ENCODE data around the gene TRIM56.

Gene TRIM56

DNA sequence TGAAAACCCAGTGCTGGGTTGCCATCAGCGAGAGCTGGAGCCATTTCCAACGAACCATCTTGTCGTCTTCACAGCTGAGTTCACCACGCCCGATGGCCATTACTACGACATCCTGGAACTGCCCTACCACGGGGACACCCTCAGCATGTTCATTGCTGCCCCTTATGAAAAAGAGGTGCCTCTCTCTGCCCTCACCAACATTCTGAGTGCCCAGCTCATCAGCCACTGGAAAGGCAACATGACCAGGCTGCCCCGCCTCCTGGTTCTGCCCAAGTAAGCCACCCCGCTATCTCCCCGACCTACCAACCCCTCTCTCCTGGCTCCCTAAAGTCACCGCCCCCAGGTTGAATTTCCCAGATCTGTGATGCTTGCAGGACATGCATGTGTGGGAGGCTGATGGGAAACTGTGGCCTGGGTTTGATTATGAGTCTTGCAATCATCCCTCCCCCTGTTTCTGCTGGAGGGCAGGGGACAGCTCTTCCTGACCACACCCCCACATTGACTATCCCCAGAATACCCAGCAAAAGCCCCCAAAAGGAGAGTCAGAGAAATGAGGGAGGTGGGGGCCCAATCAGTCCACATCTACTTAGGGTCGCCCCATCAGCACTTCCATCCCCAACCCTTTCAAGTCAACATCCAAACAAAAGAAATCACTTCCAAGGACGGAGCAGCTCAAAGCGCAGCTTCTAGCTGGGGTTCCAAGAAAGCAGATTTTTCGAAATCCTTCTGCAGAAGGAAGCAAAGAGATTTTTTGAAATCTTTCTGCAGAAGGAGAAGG lies 48.5 kb downstream of the TRIM56 start:
- no peak for DNase-seq (ENCODE audit: low read depth)

DNA sequence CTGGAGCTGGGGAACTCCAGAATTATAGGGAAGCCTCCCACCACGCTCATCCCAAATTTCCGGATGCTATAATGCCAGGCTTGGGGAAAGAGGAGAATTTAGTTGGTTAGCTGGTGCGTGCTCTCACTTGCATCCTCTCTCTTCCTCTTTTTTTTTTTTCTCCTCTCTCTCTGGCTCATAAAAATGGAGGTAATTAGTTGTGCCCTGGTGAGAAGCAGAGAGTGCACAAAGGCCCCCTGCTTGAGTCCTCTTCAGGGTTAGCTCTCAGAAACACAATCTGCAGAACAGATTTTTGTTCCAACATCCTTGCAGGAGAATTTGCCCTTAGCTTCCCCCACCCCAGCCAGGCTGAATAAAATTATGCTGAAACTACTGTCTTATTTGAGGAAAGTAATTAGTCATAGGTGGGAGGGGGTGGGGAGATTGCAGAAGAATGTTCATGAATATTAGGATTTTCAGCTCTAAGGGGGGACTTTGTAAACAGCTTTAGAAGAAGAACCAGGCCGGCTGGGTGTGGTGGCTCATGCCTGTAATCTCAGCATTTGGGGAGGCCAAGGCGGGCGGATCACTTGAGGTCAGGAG lies 49.2 kb downstream of the TRIM56 start:
- no peak for DNase-seq (ENCODE audit: low read depth)

DNA sequence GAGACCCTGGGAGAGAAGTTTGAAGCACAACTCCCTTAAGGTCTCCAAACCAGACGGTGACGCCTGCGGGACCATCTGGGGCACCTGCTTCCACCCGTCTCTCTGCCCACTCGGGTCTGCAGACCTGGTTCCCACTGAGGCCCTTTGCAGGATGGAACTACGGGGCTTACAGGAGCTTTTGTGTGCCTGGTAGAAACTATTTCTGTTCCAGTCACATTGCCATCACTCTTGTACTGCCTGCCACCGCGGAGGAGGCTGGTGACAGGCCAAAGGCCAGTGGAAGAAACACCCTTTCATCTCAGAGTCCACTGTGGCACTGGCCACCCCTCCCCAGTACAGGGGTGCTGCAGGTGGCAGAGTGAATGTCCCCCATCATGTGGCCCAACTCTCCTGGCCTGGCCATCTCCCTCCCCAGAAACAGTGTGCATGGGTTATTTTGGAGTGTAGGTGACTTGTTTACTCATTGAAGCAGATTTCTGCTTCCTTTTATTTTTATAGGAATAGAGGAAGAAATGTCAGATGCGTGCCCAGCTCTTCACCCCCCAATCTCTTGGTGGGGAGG lies 52.5 kb downstream of the TRIM56 start:
- DNase-seq (ENCODE audit: low read depth), result no peak

DNA sequence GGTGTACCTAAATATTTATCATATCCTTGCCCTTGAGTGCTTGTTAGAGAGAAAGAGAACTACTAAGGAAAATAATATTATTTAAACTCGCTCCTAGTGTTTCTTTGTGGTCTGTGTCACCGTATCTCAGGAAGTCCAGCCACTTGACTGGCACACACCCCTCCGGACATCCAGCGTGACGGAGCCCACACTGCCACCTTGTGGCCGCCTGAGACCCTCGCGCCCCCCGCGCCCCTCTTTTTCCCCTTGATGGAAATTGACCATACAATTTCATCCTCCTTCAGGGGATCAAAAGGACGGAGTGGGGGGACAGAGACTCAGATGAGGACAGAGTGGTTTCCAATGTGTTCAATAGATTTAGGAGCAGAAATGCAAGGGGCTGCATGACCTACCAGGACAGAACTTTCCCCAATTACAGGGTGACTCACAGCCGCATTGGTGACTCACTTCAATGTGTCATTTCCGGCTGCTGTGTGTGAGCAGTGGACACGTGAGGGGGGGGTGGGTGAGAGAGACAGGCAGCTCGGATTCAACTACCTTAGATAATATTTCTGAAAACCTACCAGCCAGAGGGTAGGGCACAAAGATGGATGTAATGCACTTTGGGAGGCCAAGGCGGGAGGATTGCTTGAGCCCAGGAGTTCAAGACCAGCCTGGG lies 53.1 kb downstream of the TRIM56 start:
- peak; percentile 88 for DNase-seq (ENCODE audit: low read depth)

DNA sequence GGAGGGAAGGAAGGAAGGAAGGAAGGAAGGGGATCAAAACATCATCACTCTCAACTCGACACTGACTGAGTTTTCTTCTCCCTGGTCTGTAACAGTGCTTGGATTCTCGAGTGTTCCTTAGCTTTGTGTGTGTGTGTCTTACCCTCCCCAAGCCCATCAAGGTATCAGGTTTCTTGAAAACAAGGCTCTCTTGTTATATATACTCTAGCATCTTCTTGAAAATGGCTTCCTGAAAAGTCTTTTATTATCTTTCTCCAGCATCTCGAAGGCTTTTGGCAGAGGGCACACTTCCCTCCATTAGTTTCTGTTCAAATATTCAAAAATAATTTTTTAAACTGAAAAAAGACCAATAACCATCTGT lies 55.0 kb downstream of the TRIM56 start:
- no peak for DNase-seq (ENCODE audit: low read depth)

DNA sequence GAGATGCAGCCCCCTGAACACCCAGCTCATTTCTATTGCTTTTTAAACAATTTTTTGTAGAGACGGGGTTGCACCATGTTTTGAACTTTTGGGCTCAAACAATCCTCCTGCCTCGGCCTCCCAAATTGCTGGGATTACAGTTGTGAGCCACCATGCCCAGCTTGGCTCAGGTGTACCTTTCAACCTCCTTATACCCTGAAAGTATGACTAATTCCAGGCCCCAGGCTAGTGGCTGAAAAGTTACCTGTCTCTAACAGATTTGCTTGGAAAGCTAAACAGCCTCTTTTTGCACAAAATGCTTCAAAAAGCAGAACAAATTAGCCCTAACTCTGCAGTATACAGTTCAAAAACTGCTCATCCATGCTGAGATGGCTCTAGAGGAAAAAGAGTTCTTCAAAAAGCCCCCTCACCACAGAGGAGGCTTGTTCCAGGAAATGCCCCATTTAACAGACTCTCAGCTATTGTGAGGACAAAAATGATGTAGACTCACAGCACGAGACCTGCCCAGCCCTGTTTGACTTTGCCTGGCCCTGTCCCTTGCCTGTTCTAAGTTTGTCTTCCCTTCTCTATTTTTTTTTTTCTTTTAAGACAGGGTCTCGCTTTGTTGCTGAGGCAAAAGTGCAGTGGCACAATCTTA lies 55.6 kb downstream of the TRIM56 start:
- DNase-seq (ENCODE audit: low read depth), result no peak

Data from stimulated activated CD4-positive, alpha-beta T cell treated with anti-CD3 and anti-CD28 coated beads, Interleukin-2, amount 100 ng/mL, for 4 hours (primary cell).